COLO668 (cell line): ENCODE results near the gene SNTG2.
"Not testable (repeated sequence)": the region's sequence is repeated elsewhere in the genome, so short reads cannot be mapped to it uniquely, and the experiment has no call there.

Source experiments
- DNase-seq: peaks from one replicate; lab custom pipeline; 2025; ENCODE audit not compliant: unreplicated experiment; lab: John Stamatoyannopoulos, UW

The SNTG2 gene

GRCh38 chr2:1170241-1170640 lies 219.6 kb downstream of the SNTG2 start:
- DNase-seq = no peak

GRCh38 chr2:1170711-1171110 lies 220.1 kb downstream of the SNTG2 start:
- no peak for DNase-seq

- no peak for DNase-seq
Measured at GRCh38 chr2:1173528-1173927, 222.9 kb downstream of the SNTG2 start.

- no peak for DNase-seq
Measured at GRCh38 chr2:1181893-1182292, 231.2 kb downstream of the SNTG2 start.

- DNase-seq = no peak
Measured at GRCh38 chr2:1183300-1183699, 232.7 kb downstream of the SNTG2 start.

GRCh38 chr2:1186421-1186820 lies 235.8 kb downstream of the SNTG2 start:
- DNase-seq = no peak

GRCh38 chr2:1187189-1187588 lies 236.5 kb downstream of the SNTG2 start:
- no peak for DNase-seq

- no peak for DNase-seq
Measured at GRCh38 chr2:1192121-1192520, 241.5 kb downstream of the SNTG2 start.

- DNase-seq = no peak
Measured at GRCh38 chr2:1193801-1194200, 243.2 kb downstream of the SNTG2 start.

GRCh38 chr2:1203772-1204171 lies 253.1 kb downstream of the SNTG2 start:
- no peak for DNase-seq

- DNase-seq = no peak
Measured at GRCh38 chr2:1205853-1206252, 255.2 kb downstream of the SNTG2 start.

GRCh38 chr2:1207962-1208510 lies 257.4 kb downstream of the SNTG2 start:
- no peak for DNase-seq

- no peak for DNase-seq
Measured at GRCh38 chr2:1208522-1208921, 257.9 kb downstream of the SNTG2 start.

GRCh38 chr2:1209246-1209645 lies 258.6 kb downstream of the SNTG2 start:
- no peak for DNase-seq

GRCh38 chr2:1209761-1210160 lies 259.1 kb downstream of the SNTG2 start:
- DNase-seq = no peak

- DNase-seq = no peak
Measured at GRCh38 chr2:1210352-1210751, 259.7 kb downstream of the SNTG2 start.

GRCh38 chr2:1219901-1220573 lies 269.4 kb downstream of the SNTG2 start:
- DNase-seq = no peak

GRCh38 chr2:1222056-1222455 lies 271.4 kb downstream of the SNTG2 start:
- DNase-seq = no peak

GRCh38 chr2:1223791-1224190 lies 273.1 kb downstream of the SNTG2 start:
- DNase-seq = no peak

- no peak for DNase-seq
Measured at GRCh38 chr2:1224901-1225300, 274.3 kb downstream of the SNTG2 start.

- DNase-seq = peak; percentile 74
Measured at GRCh38 chr2:1226766-1227165, 276.1 kb downstream of the SNTG2 start.

- peak; percentile 72 for DNase-seq
Measured at GRCh38 chr2:1227274-1227900, 276.7 kb downstream of the SNTG2 start.

GRCh38 chr2:1229596-1229995 lies 278.9 kb downstream of the SNTG2 start:
- not testable (repeated sequence) for DNase-seq
